Measurements from ENCODE around the gene DUSP18. TPM values are rescaled to one million over a fixed set of nuclear protein-coding genes. Genes with fewer than 3 reads are reported as not detected.

The DUSP18 gene
- total and polyA plus RNA-seq, 2 of the 4 experiments (the other 2 are of a cell fraction) = 14.9 TPM

DNA sequence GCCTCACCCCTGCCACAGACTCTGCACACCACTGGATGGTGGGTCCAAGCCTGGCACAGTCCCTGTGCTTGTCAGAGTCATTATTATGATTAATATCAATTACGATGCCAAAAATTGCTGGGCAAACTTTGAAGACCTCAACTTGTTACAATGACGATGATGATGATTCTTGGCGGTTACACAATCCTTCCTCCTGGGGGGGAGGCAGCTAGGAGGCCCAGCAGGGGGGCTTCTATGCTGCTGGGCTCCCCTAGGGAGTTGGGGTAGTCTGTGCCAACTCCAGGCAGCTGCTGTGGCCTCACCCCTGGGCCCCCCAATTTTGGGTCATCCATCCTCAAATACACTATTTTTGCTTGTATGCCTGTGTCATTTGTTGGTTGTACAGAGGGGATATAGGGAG is 20.1 kb downstream of the DUSP18 start:
- ATAC-seq (ENCODE audit: low read depth) (no peak), DNase-seq (no peak)
- ChIA-PET CTCF (no interaction called here), POLR2A (ENCODE audit: unreplicated experiment) (no interaction called here)
- Histone ChIP-seq H2BK15ac (ENCODE audit: low read depth, low read length) (no peak overlapping the region), H3K27ac (ENCODE audit: insufficient read depth, low read length) (no peak overlapping the region), H2AK9ac (replicated peaks; ENCODE audit: low read depth, low read length, poor library complexity) (no peak overlapping the region), H4K5ac (ENCODE audit: low read depth, low read length) (no peak overlapping the region), H3K9me3 (ENCODE audit: control insufficient read depth, insufficient read depth, low read length) (no peaks in the 10 kb centered on the region), H3K56ac (ENCODE audit: extremely low read depth, insufficient read depth, low read length) (no peak overlapping the region), H3K4me3 (ENCODE audit: insufficient read depth, low read depth, low read length) (no peak overlapping the region), H4K20me1 (ENCODE audit: insufficient read depth, low read length) (peaks cover 8% of the 10 kb centered on the region), H4K91ac (ENCODE audit: insufficient read depth, low read depth, low read length) (no peak overlapping the region), H3K36me3 (ENCODE audit: control insufficient read depth, insufficient read depth, low read length) (no peaks in the 10 kb centered on the region), H2BK20ac (ENCODE audit: low read depth, low read length) (no peak overlapping the region), H3K79me1 (ENCODE audit: low read depth in 1 of 2, low read length in 2 of 2) (peaks cover 7 to 37% of the 10 kb centered on the region in 2 experiments; a peak in 3 of 4 replicates), H2BK5ac (ENCODE audit: low read depth, low read length, poor library complexity, severe bottlenecking) (no peak overlapping the region), H3K9me1 (ENCODE audit: insufficient read depth, low read length) (peaks cover 23% of the 10 kb centered on the region), H3K14ac (replicated peaks; ENCODE audit: low read depth, low read length) (no peak overlapping the region), H3K18ac (ENCODE audit: low read depth, low read length) (no peak overlapping the region), H3K27me3 (ENCODE audit: control insufficient read depth, insufficient read depth, low read length) (no peaks in the 10 kb centered on the region), H3K9ac (ENCODE audit: low read depth, low read length) (no peak overlapping the region), H2AFZ (replicated peaks; ENCODE audit: low read length, poor library complexity) (no peak overlapping the region), H4K8ac (ENCODE audit: low read depth in 2 of 2, low read length in 2 of 2) (no peak overlapping the region), H2AK5ac (ENCODE audit: low read depth, low read length) (no peak overlapping the region), H3K4me2 (ENCODE audit: low read depth, low read length) (no peak overlapping the region), H2BK120ac (ENCODE audit: low read depth, low read length) (no peak overlapping the region), H3K4ac (ENCODE audit: low read depth, low read length) (no peak overlapping the region), H3K23ac (ENCODE audit: low read depth, low read length) (no peak overlapping the region), H3K4me1 (ENCODE audit: control insufficient read depth, insufficient read depth, low read length) (peaks cover 14% of the 10 kb centered on the region)
- no TSS peak for BruUV-seq (replicated peaks)
- WGBS, 2 experiments (ENCODE audit: extremely low coverage in 2 of 2, insufficient read length in 1 of 2) = no CpG with 5 or more reads among the region's 3 CpGs
- TF ChIP-seq RCOR1 (IDR thresholded peaks at IDR 0.05; ENCODE audit: insufficient replicate concordance, low read length) = no peak
- TF ChIP-seq, protein P1, sequence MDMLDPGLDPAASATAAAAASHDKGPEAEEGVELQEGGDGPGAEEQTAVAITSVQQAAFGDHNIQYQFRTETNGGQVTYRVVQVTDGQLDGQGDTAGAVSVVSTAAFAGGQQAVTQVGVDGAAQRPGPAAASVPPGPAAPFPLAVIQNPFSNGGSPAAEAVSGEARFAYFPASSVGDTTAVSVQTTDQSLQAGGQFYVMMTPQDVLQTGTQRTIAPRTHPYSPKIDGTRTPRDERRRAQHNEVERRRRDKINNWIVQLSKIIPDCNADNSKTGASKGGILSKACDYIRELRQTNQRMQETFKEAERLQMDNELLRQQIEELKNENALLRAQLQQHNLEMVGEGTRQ (IDR thresholded peaks at IDR 0.05; ENCODE audit: low read depth, low read length) = no peak
- no peak for TF ChIP-seq NFE2L2 (IDR thresholded peaks at IDR 0.05; ENCODE audit: low read depth, low read length)
- no peak for TF ChIP-seq POLR2A (IDR thresholded peaks at IDR 0.05; ENCODE audit: low read depth, low read length)
- TF ChIP-seq, protein P2, sequence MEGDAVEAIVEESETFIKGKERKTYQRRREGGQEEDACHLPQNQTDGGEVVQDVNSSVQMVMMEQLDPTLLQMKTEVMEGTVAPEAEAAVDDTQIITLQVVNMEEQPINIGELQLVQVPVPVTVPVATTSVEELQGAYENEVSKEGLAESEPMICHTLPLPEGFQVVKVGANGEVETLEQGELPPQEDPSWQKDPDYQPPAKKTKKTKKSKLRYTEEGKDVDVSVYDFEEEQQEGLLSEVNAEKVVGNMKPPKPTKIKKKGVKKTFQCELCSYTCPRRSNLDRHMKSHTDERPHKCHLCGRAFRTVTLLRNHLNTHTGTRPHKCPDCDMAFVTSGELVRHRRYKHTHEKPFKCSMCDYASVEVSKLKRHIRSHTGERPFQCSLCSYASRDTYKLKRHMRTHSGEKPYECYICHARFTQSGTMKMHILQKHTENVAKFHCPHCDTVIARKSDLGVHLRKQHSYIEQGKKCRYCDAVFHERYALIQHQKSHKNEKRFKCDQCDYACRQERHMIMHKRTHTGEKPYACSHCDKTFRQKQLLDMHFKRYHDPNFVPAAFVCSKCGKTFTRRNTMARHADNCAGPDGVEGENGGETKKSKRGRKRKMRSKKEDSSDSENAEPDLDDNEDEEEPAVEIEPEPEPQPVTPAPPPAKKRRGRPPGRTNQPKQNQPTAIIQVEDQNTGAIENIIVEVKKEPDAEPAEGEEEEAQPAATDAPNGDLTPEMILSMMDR (conservative IDR thresholded peaks at IDR 0.05; ENCODE audit: low read depth, low read length) = no peak
- TF ChIP-seq MXI1 (IDR thresholded peaks at IDR 0.05; ENCODE audit: borderline replicate concordance, low read depth, low read length) = no peak
- TF ChIP-seq MAZ (IDR thresholded peaks at IDR 0.05; ENCODE audit: borderline replicate concordance, low read depth, low read length) = no peak
- TF ChIP-seq, protein P3, sequence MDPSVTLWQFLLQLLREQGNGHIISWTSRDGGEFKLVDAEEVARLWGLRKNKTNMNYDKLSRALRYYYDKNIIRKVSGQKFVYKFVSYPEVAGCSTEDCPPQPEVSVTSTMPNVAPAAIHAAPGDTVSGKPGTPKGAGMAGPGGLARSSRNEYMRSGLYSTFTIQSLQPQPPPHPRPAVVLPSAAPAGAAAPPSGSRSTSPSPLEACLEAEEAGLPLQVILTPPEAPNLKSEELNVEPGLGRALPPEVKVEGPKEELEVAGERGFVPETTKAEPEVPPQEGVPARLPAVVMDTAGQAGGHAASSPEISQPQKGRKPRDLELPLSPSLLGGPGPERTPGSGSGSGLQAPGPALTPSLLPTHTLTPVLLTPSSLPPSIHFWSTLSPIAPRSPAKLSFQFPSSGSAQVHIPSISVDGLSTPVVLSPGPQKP (IDR thresholded peaks at IDR 0.05; ENCODE audit: borderline replicate concordance, low read depth, low read length) = no peak
- no peak for TF ChIP-seq RAD21 (IDR thresholded peaks at IDR 0.05; ENCODE audit: low read length)
- no peak for TF ChIP-seq CHD1 (IDR thresholded peaks at IDR 0.05; ENCODE audit: low read depth, low read length)
- TF ChIP-seq CEBPB (IDR thresholded peaks at IDR 0.05; ENCODE audit: low read depth, low read length) = no peak
- no peak for TF ChIP-seq FOS (IDR thresholded peaks at IDR 0.05; ENCODE audit: low read depth, low read length)
- TF ChIP-seq MAFK (IDR thresholded peaks at IDR 0.05; ENCODE audit: low read depth, low read length) = no peak
- no peak for TF ChIP-seq BHLHE40 (IDR thresholded peaks at IDR 0.05; ENCODE audit: low read depth, low read length)
- TF ChIP-seq SMC3 (IDR thresholded peaks at IDR 0.05; ENCODE audit: low read depth, low read length) = no peak
- no peak for TF ChIP-seq RFX5 (IDR thresholded peaks at IDR 0.05; ENCODE audit: low read depth, low read length)
- intact Hi-C loops (cut with micrococcal nuclease) = no loop called here
- dilution Hi-C loops (cut with HindIII; ENCODE audit: low sequenced_read_pairs, unreplicated experiment) = no loop called here
- in situ Hi-C loops (cut with MboI; ENCODE audit: low sequenced_read_pairs) = no loop called here
